ENCODE measurements around the gene ATRNL1.

DNA sequence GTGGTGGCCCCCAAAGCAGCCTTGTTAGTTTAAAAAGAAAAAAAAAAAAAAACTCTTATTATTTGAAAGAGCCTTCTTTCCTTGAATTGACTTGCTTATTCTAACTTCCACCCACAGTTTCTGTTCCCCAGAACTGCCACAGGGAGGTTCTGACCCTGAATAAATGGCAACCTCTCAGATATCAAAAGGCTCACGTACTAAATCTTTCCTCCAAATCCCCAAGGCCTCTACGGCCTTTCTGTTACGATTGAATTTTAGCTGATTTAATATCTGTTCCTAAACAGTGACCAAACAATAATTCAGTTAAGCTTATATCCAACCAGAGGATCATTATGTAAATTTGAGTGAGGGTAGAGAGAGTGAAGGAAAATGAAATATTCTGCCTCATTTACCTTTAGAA, 697.1 kb downstream of the ATRNL1 start:
- no peak for TF ChIP-seq POLR2A (IDR thresholded peaks at IDR 0.05)
- TF ChIP-seq, protein P1, sequence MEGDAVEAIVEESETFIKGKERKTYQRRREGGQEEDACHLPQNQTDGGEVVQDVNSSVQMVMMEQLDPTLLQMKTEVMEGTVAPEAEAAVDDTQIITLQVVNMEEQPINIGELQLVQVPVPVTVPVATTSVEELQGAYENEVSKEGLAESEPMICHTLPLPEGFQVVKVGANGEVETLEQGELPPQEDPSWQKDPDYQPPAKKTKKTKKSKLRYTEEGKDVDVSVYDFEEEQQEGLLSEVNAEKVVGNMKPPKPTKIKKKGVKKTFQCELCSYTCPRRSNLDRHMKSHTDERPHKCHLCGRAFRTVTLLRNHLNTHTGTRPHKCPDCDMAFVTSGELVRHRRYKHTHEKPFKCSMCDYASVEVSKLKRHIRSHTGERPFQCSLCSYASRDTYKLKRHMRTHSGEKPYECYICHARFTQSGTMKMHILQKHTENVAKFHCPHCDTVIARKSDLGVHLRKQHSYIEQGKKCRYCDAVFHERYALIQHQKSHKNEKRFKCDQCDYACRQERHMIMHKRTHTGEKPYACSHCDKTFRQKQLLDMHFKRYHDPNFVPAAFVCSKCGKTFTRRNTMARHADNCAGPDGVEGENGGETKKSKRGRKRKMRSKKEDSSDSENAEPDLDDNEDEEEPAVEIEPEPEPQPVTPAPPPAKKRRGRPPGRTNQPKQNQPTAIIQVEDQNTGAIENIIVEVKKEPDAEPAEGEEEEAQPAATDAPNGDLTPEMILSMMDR (IDR thresholded peaks at IDR 0.05), result no peak

All from Peyer's patch (tissue), 4 donors.